Suprapubic skin (tissue), 4 donors: ENCODE data around the gene DCP1A. TPM values are rescaled to one million over a fixed set of nuclear protein-coding genes. Genes with fewer than 3 reads are reported as not detected.

Experiments
- DNase-seq, 2 donors: peaks; one replicate each; pipeline ENCODE4 v3.0.0-alpha.2; 2019; ENCODE audit warnings: low spot score in 2 of 2
- H3K27ac ChIP-seq: fragments of 200-600 bp; sonication (generic); one replicate; pipeline ENCODE4 v1.5.1; 2019
- H3K27me3 ChIP-seq: fragments of 200-600 bp; sonication (generic); one replicate; pipeline ENCODE4 v1.5.1; 2019
- H3K36me3 ChIP-seq: fragments of 200-600 bp; sonication (generic); one replicate; pipeline ENCODE4 v1.5.1; 2019
- H3K4me1 ChIP-seq: fragments of 200-600 bp; sonication (generic); one replicate; pipeline ENCODE4 v1.5.1; 2019
- H3K4me3 ChIP-seq: fragments of 200-600 bp; sonication (generic); one replicate; pipeline ENCODE4 v1.5.1; 2019; ENCODE audit warnings: mild to moderate bottlenecking
- H3K9me3 ChIP-seq: fragments of 200-600 bp; sonication (generic); one replicate; pipeline ENCODE4 v1.5.1; 2019
- EP300 ChIP-seq: sonication (generic); formaldehyde crosslinking; IDR thresholded peaks from one replicate; pipeline ENCODE4 v1.6.1; 2017; ENCODE audit warnings: antibody characterized with exemption
- POLR2A ChIP-seq, 2 donors: fragments of 450-650 bp; IDR thresholded peaks; one replicate each; pipeline ENCODE4 v1.6.1; 2017; ENCODE audit warnings: antibody characterized with exemption in 2 of 2, mild to moderate bottlenecking in 2 of 2, moderate library complexity in 2 of 2
- POLR2AphosphoS5 ChIP-seq, 3 donors: sonication (generic); formaldehyde crosslinking; IDR thresholded peaks; one replicate each; pipeline ENCODE4 v1.6.1; 2017; ENCODE audit warnings: antibody characterized with exemption in 3 of 3
- WGBS: methylation state at CpG from one replicate; pipeline ENCODE4 v1.1.5; 2018; 5-methylcytosine and 5-hydroxymethylcytosine counted together
- total RNA-seq, 4 donors: library from RNA; depleted of rRNA; stranded (reverse); fragments of >200 nt; gene quantifications; one replicate each; pipeline ENCODE4 v1.1.0, GENCODE V29; 2016
- TF ChIP-seq, protein P1 (sequence below), 2 donors: fragments of 200-600 bp in 1 of 2; fragments of 450-650 bp in 1 of 2; sonication (generic) in 1 of 2; IDR thresholded peaks; one replicate each; pipeline ENCODE4 v1.5.1; 2016 to 2019; ENCODE audit warnings: antibody characterized with exemption in 2 of 2, mild to moderate bottlenecking in 1 of 2, moderate library complexity in 1 of 2

DCP1A gene
- total RNA-seq, 4 donors from 2014 or later = 18.0 to 30.1 (median 22.8) TPM

- Histone ChIP-seq H3K36me3 (peaks cover 94% of the 10 kb centered on the region), H3K27ac (no peak overlapping the region), H3K4me1 (peaks cover 23% of the 10 kb centered on the region), H3K4me3 (no peak overlapping the region), H3K9me3 (no peaks in the 10 kb centered on the region), H3K27me3 (no peaks in the 10 kb centered on the region)
- DNase-seq = no peak
- no peak for TF ChIP-seq POLR2AphosphoS5 (IDR thresholded peaks at IDR 0.05)
- no peak for TF ChIP-seq POLR2A (IDR thresholded peaks at IDR 0.05)
- TF ChIP-seq EP300 = no peak
- TF ChIP-seq, protein P1, sequence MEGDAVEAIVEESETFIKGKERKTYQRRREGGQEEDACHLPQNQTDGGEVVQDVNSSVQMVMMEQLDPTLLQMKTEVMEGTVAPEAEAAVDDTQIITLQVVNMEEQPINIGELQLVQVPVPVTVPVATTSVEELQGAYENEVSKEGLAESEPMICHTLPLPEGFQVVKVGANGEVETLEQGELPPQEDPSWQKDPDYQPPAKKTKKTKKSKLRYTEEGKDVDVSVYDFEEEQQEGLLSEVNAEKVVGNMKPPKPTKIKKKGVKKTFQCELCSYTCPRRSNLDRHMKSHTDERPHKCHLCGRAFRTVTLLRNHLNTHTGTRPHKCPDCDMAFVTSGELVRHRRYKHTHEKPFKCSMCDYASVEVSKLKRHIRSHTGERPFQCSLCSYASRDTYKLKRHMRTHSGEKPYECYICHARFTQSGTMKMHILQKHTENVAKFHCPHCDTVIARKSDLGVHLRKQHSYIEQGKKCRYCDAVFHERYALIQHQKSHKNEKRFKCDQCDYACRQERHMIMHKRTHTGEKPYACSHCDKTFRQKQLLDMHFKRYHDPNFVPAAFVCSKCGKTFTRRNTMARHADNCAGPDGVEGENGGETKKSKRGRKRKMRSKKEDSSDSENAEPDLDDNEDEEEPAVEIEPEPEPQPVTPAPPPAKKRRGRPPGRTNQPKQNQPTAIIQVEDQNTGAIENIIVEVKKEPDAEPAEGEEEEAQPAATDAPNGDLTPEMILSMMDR (IDR thresholded peaks at IDR 0.05) = no peak
- 75% methylated on average over 6 of the region's 9 CpGs for WGBS
Measured at GRCh38 chr3:53236112-53236841, 111.1 kb downstream of the DCP1A start.

- TF ChIP-seq, protein P1 (IDR thresholded peaks at IDR 0.05) = no peak
- TF ChIP-seq POLR2A (IDR thresholded peaks at IDR 0.05) (no peak), EP300 (no peak), POLR2AphosphoS5 (IDR thresholded peaks at IDR 0.05) (no peak)
- no peak for DNase-seq
- Histone ChIP-seq H3K4me1 (peaks cover 23% of the 10 kb centered on the region), H3K4me3 (no peak overlapping the region), H3K27me3 (no peaks in the 10 kb centered on the region), H3K27ac (no peak overlapping the region), H3K9me3 (no peaks in the 10 kb centered on the region), H3K36me3 (peaks cover 94% of the 10 kb centered on the region)
- WGBS = 69% methylated on average over 6 of the region's 6 CpGs
Measured at GRCh38 chr3:53235545-53235944, 111.8 kb downstream of the DCP1A start.

DNA sequence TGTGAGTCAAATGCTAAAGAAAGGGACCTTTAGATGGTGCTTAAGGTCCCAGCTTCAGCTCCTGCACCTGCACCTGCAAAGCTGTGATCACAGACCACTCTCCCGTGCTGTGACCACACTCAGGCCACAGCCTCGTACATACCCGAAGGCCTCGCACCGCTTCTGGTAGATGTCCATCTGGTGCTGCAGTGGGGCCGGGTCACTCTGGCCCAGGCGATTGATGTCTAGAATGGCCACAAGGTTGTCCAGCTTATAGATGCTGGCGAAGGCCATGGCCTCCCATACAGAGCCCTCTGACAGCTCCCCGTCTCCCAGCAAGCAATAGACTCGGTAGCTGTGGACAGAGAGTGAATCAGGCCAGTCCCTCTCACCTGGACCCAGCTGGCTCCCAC is 112.5 kb downstream of the DCP1A start:
- no peak for DNase-seq
- Histone ChIP-seq H3K36me3 (peaks cover 94% of the 10 kb centered on the region), H3K27ac (no peak overlapping the region), H3K27me3 (no peaks in the 10 kb centered on the region), H3K4me1 (peaks cover 23% of the 10 kb centered on the region), H3K4me3 (no peak overlapping the region), H3K9me3 (no peaks in the 10 kb centered on the region)
- no peak for TF ChIP-seq POLR2A (IDR thresholded peaks at IDR 0.05)
- TF ChIP-seq POLR2AphosphoS5 (IDR thresholded peaks at IDR 0.05) = no peak
- TF ChIP-seq EP300 = no peak
- TF ChIP-seq, protein P1 (IDR thresholded peaks at IDR 0.05) = no peak
- 96% methylated on average over 5 of the region's 10 CpGs for WGBS

- no peaks in the 10 kb centered on the region for H3K27me3 ChIP-seq
- no peaks in the 10 kb centered on the region for H3K9me3 ChIP-seq
- peaks cover 94% of the 10 kb centered on the region for H3K36me3 ChIP-seq
- 83% methylated on average over 15 of the region's 15 CpGs for WGBS
- no peak overlapping the region for H3K4me3 ChIP-seq
- no peak for TF ChIP-seq POLR2AphosphoS5 (IDR thresholded peaks at IDR 0.05)
- no peak for TF ChIP-seq EP300
- TF ChIP-seq, protein P1 (IDR thresholded peaks at IDR 0.05) = no peak
- no peak for TF ChIP-seq POLR2A (IDR thresholded peaks at IDR 0.05)
- no peak overlapping the region for H3K27ac ChIP-seq
- no peak for DNase-seq
- peaks cover 23% of the 10 kb centered on the region for H3K4me1 ChIP-seq
Measured at GRCh38 chr3:53234130-53234840, 113.1 kb downstream of the DCP1A start.

Other genes with a start within 250 kb of the DCP1A start
- gene RFT1, start 217.1 kb downstream of the DCP1A start, total RNA-seq = 10 to 100 TPM in 2 of 4 donors, 1 to 10 TPM in 2; 8.3 to 19.7 (median 10.2) TPM
- gene PRKCD, start 186.3 kb downstream of the DCP1A start, total RNA-seq = 10 to 100 TPM; 27.9 to 31.3 (median 29.3) TPM
- gene TKT, start 91.5 kb downstream of the DCP1A start, total RNA-seq = 100 to 1,000 TPM; 107 to 194 (median 155) TPM
- 10 to 100 TPM in 1 of 4 donors, 1 to 10 TPM in 3; 1.9 to 28.2 (median 6.3) TPM for gene CACNA1D, start 147.1 kb upstream of the DCP1A start, total RNA-seq